ENCODE results near the gene USP3. TPM values are rescaled to one million over a fixed set of nuclear protein-coding genes. Genes with fewer than 3 reads are reported as not detected.

USP3 gene
- total RNA-seq, 1 donor from 2014 or later, result 80.0 TPM

DNA sequence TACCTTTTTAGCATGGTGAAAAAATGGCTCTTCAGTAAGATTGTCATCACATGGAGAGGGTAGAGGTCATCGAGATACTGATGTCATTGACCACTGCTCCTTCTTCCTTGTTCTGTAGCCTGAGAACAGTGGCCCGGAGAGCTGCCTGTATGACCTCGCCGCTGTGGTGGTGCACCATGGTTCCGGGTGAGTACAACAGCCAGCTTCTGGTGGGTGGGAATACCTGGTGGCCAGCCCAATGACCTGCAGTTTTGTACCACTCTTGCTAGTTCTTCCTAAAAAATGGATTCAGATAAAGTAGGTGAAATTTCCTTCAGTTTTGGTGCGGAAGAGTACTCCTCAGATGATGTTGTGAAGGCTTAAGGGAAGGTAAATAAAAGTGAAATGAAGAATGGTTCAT, 84.4 kb downstream of the USP3 start:
- TF ChIP-seq CTCF (conservative IDR thresholded peaks at IDR 0.05), result no peak
- H3K27ac Mint-ChIP-seq (ENCODE audit: unreplicated experiment), result no peak overlapping the region
- H3K4me1 Mint-ChIP-seq, result no peaks in the 10 kb centered on the region
- H3K4me3 Mint-ChIP-seq, result no peak overlapping the region
- H3K27me3 Mint-ChIP-seq (ENCODE audit: low read depth), result no peaks in the 10 kb centered on the region
- peaks cover 41% of the 10 kb centered on the region for H3K36me3 Mint-ChIP-seq (ENCODE audit: low read depth)
- DNase-seq (ENCODE audit: low read depth, low spot score), result no peak
- H3K9me3 Mint-ChIP-seq, result peaks cover 7% of the 10 kb centered on the region

GRCh38 chr15:63593705-63594671, 89.6 kb downstream of the USP3 start:
- DNase-seq (ENCODE audit: low read depth, low spot score), result no peak
- TF ChIP-seq CTCF (conservative IDR thresholded peaks at IDR 0.05), result no peak
- peak overlapping the region; percentile 44 for H3K27ac Mint-ChIP-seq (ENCODE audit: unreplicated experiment)
- peaks cover 19% of the 10 kb centered on the region for H3K36me3 Mint-ChIP-seq (ENCODE audit: low read depth)
- H3K27me3 Mint-ChIP-seq (ENCODE audit: low read depth), result no peaks in the 10 kb centered on the region
- H3K4me1 Mint-ChIP-seq, result peaks cover 22% of the 10 kb centered on the region
- H3K4me3 Mint-ChIP-seq, result no peak overlapping the region
- H3K9me3 Mint-ChIP-seq, result no peaks in the 10 kb centered on the region

DNA sequence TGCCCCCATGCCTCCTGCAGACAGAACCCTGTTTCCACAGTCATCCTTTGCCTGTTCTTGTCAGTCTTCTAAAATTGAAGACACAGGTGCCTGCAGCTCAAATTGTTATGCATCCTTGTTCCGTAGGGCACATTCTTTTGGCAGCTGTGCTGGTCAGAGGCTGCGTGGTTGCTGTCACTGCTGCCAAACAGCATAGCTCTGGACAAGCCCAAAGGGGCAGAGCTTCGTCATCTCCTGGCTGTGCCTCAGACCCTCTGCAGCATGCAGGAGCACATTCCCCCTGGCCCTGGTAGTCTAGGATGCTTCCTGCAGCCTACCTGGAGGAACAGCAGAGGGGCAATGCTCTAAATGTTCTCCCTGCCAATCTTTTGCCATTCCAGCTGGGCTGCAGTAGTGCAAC, 90.7 kb downstream of the USP3 start:
- DNase-seq (ENCODE audit: low read depth, low spot score), result no peak
- TF ChIP-seq CTCF (conservative IDR thresholded peaks at IDR 0.05), result no peak
- H3K27me3 Mint-ChIP-seq (ENCODE audit: low read depth), result no peaks in the 10 kb centered on the region
- H3K4me1 Mint-ChIP-seq, result peaks cover 30% of the 10 kb centered on the region
- H3K9me3 Mint-ChIP-seq, result no peaks in the 10 kb centered on the region
- H3K27ac Mint-ChIP-seq (ENCODE audit: unreplicated experiment), result no peak overlapping the region
- H3K36me3 Mint-ChIP-seq (ENCODE audit: low read depth), result peaks cover 13% of the 10 kb centered on the region
- H3K4me3 Mint-ChIP-seq, result no peak overlapping the region

DNA sequence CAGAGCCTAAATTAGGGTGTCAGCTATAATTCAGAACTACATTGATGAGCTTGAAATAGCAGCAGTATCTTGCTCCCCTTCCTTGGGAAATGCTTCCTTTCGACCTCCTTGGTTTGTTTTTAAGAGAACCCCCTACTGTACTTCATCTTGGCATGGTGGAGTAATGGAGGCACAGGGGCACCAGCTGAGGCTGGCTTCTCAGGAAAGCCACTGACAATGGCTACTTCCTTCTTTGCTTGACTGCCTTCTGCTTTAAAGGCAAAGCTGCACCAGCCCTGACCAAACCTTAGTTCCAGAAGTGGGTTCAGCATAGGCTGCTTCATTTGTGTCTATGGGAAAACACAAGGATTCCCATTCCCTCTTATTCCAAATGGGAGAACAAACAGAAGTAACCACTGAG, 91.3 kb downstream of the USP3 start:
- no peak for DNase-seq (ENCODE audit: low read depth, low spot score)
- no peak overlapping the region for H3K27ac Mint-ChIP-seq (ENCODE audit: unreplicated experiment)
- no peaks in the 10 kb centered on the region for H3K9me3 Mint-ChIP-seq
- no peaks in the 10 kb centered on the region for H3K27me3 Mint-ChIP-seq (ENCODE audit: low read depth)
- H3K36me3 Mint-ChIP-seq (ENCODE audit: low read depth), result peaks cover 10% of the 10 kb centered on the region
- peaks cover 31% of the 10 kb centered on the region for H3K4me1 Mint-ChIP-seq
- no peak overlapping the region for H3K4me3 Mint-ChIP-seq
- no peak for TF ChIP-seq CTCF (conservative IDR thresholded peaks at IDR 0.05)

DNA sequence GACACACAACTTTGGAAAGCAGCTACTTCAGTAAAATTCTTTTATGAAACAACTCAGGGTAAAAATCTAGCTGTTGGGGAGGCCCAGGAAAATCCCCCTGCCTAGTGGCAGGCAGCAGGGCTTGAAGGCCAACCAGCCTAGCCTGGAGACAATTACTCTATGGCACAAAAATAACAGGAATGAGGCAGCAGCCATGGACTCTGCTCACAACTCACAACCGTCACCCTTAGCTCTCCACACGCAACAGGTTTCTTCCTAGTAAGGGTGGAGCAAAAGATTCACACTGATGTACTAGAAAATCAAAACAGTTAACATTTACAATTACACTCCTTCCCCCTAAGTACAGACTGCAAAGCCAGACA, 92.3 kb downstream of the USP3 start:
- peaks cover 38% of the 10 kb centered on the region for H3K4me1 Mint-ChIP-seq
- peak overlapping the region; percentile 35 for H3K4me3 Mint-ChIP-seq
- no peak for TF ChIP-seq CTCF (conservative IDR thresholded peaks at IDR 0.05)
- no peaks in the 10 kb centered on the region for H3K9me3 Mint-ChIP-seq
- H3K36me3 Mint-ChIP-seq (ENCODE audit: low read depth), result peaks cover 5% of the 10 kb centered on the region
- H3K27me3 Mint-ChIP-seq (ENCODE audit: low read depth), result peaks cover 2% of the 10 kb centered on the region
- peak overlapping the region; percentile 72 for H3K27ac Mint-ChIP-seq (ENCODE audit: unreplicated experiment)
- no peak for DNase-seq (ENCODE audit: low read depth, low spot score)

Measured in neural crest cell (in vitro differentiated cells).